SK-N-SH (cell line): Measurements from ENCODE around the gene KLHL7.

Experiments used
- CTCF ChIP-seq: fragments of 200-600 bp; sonication (generic); IDR thresholded peaks from 2 replicates; pipeline ENCODE4 v1.6.1; 2017; ENCODE audit warnings: antibody characterized with exemption, mild to moderate bottlenecking, moderate library complexity
- GABPA ChIP-seq: IDR thresholded peaks from 2 replicates; pipeline ENCODE4 v1.4.0; 2012; ENCODE audit warnings: low read depth, mild to moderate bottlenecking
- MAX ChIP-seq: IDR thresholded peaks from 2 replicates; pipeline ENCODE4 v1.4.0; 2012; ENCODE audit warnings: low read depth
- MXI1 ChIP-seq: IDR thresholded peaks from 2 replicates; pipeline ENCODE4 v1.6.1; 2012; ENCODE audit warnings: mild to moderate bottlenecking, low read depth, low read length, improper control_type of control experiment
- NRF1 ChIP-seq: IDR thresholded peaks from 2 replicates; pipeline ENCODE4 v1.6.1; 2012; ENCODE audit warnings: low read depth, mild to moderate bottlenecking, low read length
- RFX5 ChIP-seq: IDR thresholded peaks from 2 replicates; pipeline ENCODE4 v1.6.1; 2012; ENCODE audit warnings: mild to moderate bottlenecking, improper control_type of control experiment, low read length
- SIN3A ChIP-seq: IDR thresholded peaks from 2 replicates; pipeline ENCODE4 v1.6.1; 2012; ENCODE audit warnings: low read depth, mild to moderate bottlenecking, low read length, moderate library complexity, borderline replicate concordance
- SMC3 ChIP-seq: IDR thresholded peaks from 2 replicates; pipeline ENCODE4 v1.6.1; 2012; ENCODE audit warnings: low read depth, low read length, improper control_type of control experiment
- USF2 ChIP-seq: fragments of 150-350 bp; IDR thresholded peaks from 2 replicates; pipeline ENCODE4 v1.6.1; 2017; ENCODE audit warnings: antibody characterized with exemption, low read length, low read depth, borderline replicate concordance

- no peak for TF ChIP-seq CTCF
- no peak for TF ChIP-seq MXI1
- TF ChIP-seq USF2 = no peak
- TF ChIP-seq SIN3A = no peak
- TF ChIP-seq SMC3 = no peak
- no peak for TF ChIP-seq RFX5
- no peak for TF ChIP-seq MAX
- no peak for TF ChIP-seq GABPA
- TF ChIP-seq NRF1 = no peak
Observed at GRCh38 chr7:23205909-23206767, 100.6 kb downstream of the KLHL7 start.
